Transverse colon (tissue), 4 donors: ENCODE data around the gene PEX14. TPM values are rescaled to one million over a fixed set of nuclear protein-coding genes. Genes with fewer than 3 reads are reported as not detected.

Source experiments
- DNase-seq: peaks from one replicate; pipeline ENCODE4 v3.0.0-alpha.2; 2019
- H3K27ac ChIP-seq, 4 donors: fragments of 200-600 bp; sonication (generic); 2 replicates each; pipeline ENCODE4 v1.5.1; 2016 to 2018; ENCODE audit warnings: inconsistent platforms in 4 of 4
- H3K27me3 ChIP-seq: fragments of 200-600 bp; sonication (generic); 2 replicates; pipeline ENCODE4 v1.5.1; 2017; ENCODE audit warnings: inconsistent platforms
- H3K36me3 ChIP-seq, 4 donors: fragments of 200-600 bp; sonication (generic); 2 replicates each; pipeline ENCODE4 v1.5.1; 2017 to 2019; ENCODE audit warnings: inconsistent platforms in 4 of 4
- H3K4me1 ChIP-seq, 4 donors: fragments of 200-600 bp; sonication (generic); 2 replicates each; pipeline ENCODE4 v1.5.1; 2017 to 2020; ENCODE audit warnings: inconsistent platforms in 4 of 4
- H3K4me3 ChIP-seq, 4 donors: fragments of 200-600 bp; sonication (generic); 1 replicate in 1 of 4; 2 replicates in 3 of 4; pipeline versions ENCODE4 v1.5.1 to v1.6.1; 2017 to 2019; ENCODE audit warnings: inconsistent platforms in 4 of 4
- H3K9me3 ChIP-seq, 2 donors: fragments of 200-600 bp; sonication (generic); 2 replicates each; pipeline ENCODE4 v1.5.1; 2017 to 2019; ENCODE audit warnings: inconsistent platforms in 2 of 2
- EP300 ChIP-seq: sonication (generic); formaldehyde crosslinking; IDR thresholded peaks from one replicate; pipeline ENCODE4 v1.6.1; 2017; ENCODE audit warnings: antibody characterized with exemption, low read depth
- POLR2A ChIP-seq: fragments of 450-650 bp; IDR thresholded peaks from one replicate; pipeline ENCODE4 v1.6.1; 2016; ENCODE audit warnings: antibody characterized with exemption, mild to moderate bottlenecking, moderate library complexity
- POLR2AphosphoS5 ChIP-seq, 3 donors: sonication (generic); formaldehyde crosslinking; IDR thresholded peaks; one replicate each; pipeline ENCODE4 v1.6.1; 2016; ENCODE audit warnings: antibody characterized with exemption in 3 of 3
- WGBS, 2 donors: methylation state at CpG; one replicate each; pipeline ENCODE4 v1.1.5; 2018; ENCODE audit warnings: low coverage in 1 of 2; 5-methylcytosine and 5-hydroxymethylcytosine counted together
- in situ Hi-C, 4 donors: fragments of 200-750 bp; cut with MboI; loops; one replicate each; pipeline versions ENCODE4 v1.15.0 to v1.15.1; 2017; ENCODE audit warnings: low sequenced_read_pairs in 3 of 4, low pct_ligation_motif_present in 1 of 4, low pct_unique_long_range_greater_than_20kb in 1 of 4
- intact Hi-C: fragments of 100-400 bp; cut with DNase I; formaldehyde crosslinking; loops from one replicate; pipeline ENCODE4 v1.15.1; 2023; ENCODE audit warnings: low total_unique reads
- total RNA-seq, 4 donors: library from RNA; depleted of rRNA; stranded (reverse); fragments of >200 nt; gene quantifications; one replicate each; pipeline ENCODE4 v1.1.0, GENCODE V29; 2016
- TF ChIP-seq, protein P1 (sequence below), 5 experiments: fragments of 200-600 bp in 3 of 5; fragments of 450-650 bp in 2 of 5; sonication (generic) in 3 of 5; IDR thresholded peaks; 1 replicate in 2 of 5; 2 replicates in 3 of 5; pipeline ENCODE4 v1.5.1; 2016 to 2017; ENCODE audit warnings: antibody characterized with exemption in 5 of 5, inconsistent platforms in 3 of 5, mild to moderate bottlenecking in 2 of 5, moderate library complexity in 1 of 5

Gene PEX14
- total RNA-seq, 4 donors from 2014 or later, result 2.4 to 16.5 (median 12.6) TPM

GRCh38 chr1:10613861-10614260 lies 139.1 kb downstream of the PEX14 start:
- H3K9me3 ChIP-seq, result no peaks in the 10 kb centered on the region
- no peaks in the 10 kb centered on the region for H3K36me3 ChIP-seq
- intact Hi-C loops (no loop called here), in situ Hi-C loops (no loop called here)
- no peaks in the 10 kb centered on the region for H3K4me1 ChIP-seq
- no peak overlapping the region for H3K27ac ChIP-seq
- H3K27me3 ChIP-seq, result no peaks in the 10 kb centered on the region
- DNase-seq, result no peak
- H3K4me3 ChIP-seq, result no peak overlapping the region
- TF ChIP-seq, protein P1, sequence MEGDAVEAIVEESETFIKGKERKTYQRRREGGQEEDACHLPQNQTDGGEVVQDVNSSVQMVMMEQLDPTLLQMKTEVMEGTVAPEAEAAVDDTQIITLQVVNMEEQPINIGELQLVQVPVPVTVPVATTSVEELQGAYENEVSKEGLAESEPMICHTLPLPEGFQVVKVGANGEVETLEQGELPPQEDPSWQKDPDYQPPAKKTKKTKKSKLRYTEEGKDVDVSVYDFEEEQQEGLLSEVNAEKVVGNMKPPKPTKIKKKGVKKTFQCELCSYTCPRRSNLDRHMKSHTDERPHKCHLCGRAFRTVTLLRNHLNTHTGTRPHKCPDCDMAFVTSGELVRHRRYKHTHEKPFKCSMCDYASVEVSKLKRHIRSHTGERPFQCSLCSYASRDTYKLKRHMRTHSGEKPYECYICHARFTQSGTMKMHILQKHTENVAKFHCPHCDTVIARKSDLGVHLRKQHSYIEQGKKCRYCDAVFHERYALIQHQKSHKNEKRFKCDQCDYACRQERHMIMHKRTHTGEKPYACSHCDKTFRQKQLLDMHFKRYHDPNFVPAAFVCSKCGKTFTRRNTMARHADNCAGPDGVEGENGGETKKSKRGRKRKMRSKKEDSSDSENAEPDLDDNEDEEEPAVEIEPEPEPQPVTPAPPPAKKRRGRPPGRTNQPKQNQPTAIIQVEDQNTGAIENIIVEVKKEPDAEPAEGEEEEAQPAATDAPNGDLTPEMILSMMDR (IDR thresholded peaks at IDR 0.05), result no peak
- no peak for TF ChIP-seq EP300
- no peak for TF ChIP-seq POLR2AphosphoS5 (IDR thresholded peaks at IDR 0.05)
- TF ChIP-seq POLR2A, result no peak
- 83 to 92% methylated on average over 3 to 8 of the region's 8 CpGs for WGBS, 2 donors

GRCh38 chr1:10614377-10615225 lies 139.9 kb downstream of the PEX14 start:
- no peaks in the 10 kb centered on the region for H3K9me3 ChIP-seq
- H3K36me3 ChIP-seq, result no peaks in the 10 kb centered on the region
- in situ Hi-C loops (no loop called here), intact Hi-C loops (no loop called here)
- no peak overlapping the region for H3K4me3 ChIP-seq
- TF ChIP-seq POLR2A, result no peak
- TF ChIP-seq, protein P1 (IDR thresholded peaks at IDR 0.05), result no peak
- TF ChIP-seq EP300, result no peak
- TF ChIP-seq POLR2AphosphoS5 (IDR thresholded peaks at IDR 0.05), result no peak
- 92 to 96% methylated on average over 3 to 18 of the region's 18 CpGs for WGBS, 2 donors
- DNase-seq, result no peak
- H3K27ac ChIP-seq, result no peak overlapping the region
- no peaks in the 10 kb centered on the region for H3K4me1 ChIP-seq
- no peaks in the 10 kb centered on the region for H3K27me3 ChIP-seq

GRCh38 chr1:10615332-10615731 lies 140.6 kb downstream of the PEX14 start:
- Histone ChIP-seq H3K27ac (no peak overlapping the region), H3K9me3 (no peaks in the 10 kb centered on the region), H3K36me3 (no peaks in the 10 kb centered on the region), H3K4me3 (no peak overlapping the region), H3K4me1 (no peaks in the 10 kb centered on the region), H3K27me3 (no peaks in the 10 kb centered on the region)
- intact Hi-C loops (no loop called here), in situ Hi-C loops (no loop called here)
- TF ChIP-seq, protein P1 (IDR thresholded peaks at IDR 0.05), result no peak
- no peak for TF ChIP-seq POLR2A
- no peak for TF ChIP-seq EP300
- no peak for TF ChIP-seq POLR2AphosphoS5 (IDR thresholded peaks at IDR 0.05)
- 85 to 88% methylated on average over 2 to 13 of the region's 13 CpGs for WGBS, 2 donors
- DNase-seq, result no peak

DNA sequence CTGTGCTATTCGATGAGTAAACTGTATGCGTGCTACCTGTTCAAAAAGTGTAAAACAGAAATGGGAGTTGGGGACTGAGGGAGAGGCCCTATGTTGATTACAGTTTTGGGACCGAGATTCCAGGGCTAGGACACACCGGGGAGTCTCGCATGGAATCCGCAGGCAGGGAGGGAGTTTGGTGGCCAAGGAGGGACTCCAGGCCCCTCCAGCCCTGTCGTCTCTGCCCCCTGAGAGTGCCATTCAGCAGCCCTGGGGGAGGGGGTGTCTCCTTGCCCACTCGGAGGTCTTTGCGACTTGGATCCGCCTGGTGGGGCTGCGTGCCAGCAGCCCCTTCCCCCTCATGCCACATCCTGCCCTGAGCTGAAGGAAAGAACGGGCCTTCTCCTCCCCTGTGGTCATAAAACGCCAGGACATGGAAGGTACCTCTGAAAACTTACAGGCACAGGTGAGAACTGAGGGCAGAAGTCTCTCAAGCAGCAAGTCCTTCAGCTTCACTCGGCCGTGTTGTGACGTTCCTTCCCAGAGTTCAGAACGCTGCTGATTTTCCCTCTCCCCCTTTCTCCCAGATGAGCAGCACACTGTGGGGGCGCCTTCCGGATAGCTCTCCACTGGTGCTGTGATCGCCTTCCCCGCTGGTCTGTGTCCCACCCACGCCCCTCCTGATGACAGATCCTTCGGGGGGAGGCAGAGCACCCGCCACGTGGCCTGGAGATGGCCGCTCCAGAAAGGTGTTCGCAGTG lies 141.4 kb downstream of the PEX14 start:
- intact Hi-C loops, result no loop called here
- no peaks in the 10 kb centered on the region for H3K27me3 ChIP-seq
- H3K4me1 ChIP-seq, result no peaks in the 10 kb centered on the region
- H3K9me3 ChIP-seq, result no peaks in the 10 kb centered on the region
- 92 to 96% methylated on average over 13 to 27 of the region's 27 CpGs for WGBS, 2 donors
- H3K4me3 ChIP-seq, result no peak overlapping the region
- TF ChIP-seq POLR2AphosphoS5 (IDR thresholded peaks at IDR 0.05), result no peak
- TF ChIP-seq, protein P1 (IDR thresholded peaks at IDR 0.05), result no peak
- no peak for TF ChIP-seq EP300
- TF ChIP-seq POLR2A, result no peak
- in situ Hi-C loops, result no loop called here
- no peak overlapping the region for H3K27ac ChIP-seq
- DNase-seq, result no peak
- no peaks in the 10 kb centered on the region for H3K36me3 ChIP-seq
